GM21381 (cell line): ENCODE measurements around the gene SH2D6.
"Not testable (repeated sequence)": the region's sequence is repeated elsewhere in the genome, so short reads cannot be mapped to it uniquely, and the experiment has no call there.

Experiments used
- ATAC-seq: cut with Tn5 transposase; IDR thresholded peaks from one replicate; pipeline ENCODE4 v1.9.1; 2021; ENCODE audit warnings: mild to moderate bottlenecking, moderate library complexity; ENCODE audit not compliant: unreplicated experiment

The SH2D6 gene

DNA sequence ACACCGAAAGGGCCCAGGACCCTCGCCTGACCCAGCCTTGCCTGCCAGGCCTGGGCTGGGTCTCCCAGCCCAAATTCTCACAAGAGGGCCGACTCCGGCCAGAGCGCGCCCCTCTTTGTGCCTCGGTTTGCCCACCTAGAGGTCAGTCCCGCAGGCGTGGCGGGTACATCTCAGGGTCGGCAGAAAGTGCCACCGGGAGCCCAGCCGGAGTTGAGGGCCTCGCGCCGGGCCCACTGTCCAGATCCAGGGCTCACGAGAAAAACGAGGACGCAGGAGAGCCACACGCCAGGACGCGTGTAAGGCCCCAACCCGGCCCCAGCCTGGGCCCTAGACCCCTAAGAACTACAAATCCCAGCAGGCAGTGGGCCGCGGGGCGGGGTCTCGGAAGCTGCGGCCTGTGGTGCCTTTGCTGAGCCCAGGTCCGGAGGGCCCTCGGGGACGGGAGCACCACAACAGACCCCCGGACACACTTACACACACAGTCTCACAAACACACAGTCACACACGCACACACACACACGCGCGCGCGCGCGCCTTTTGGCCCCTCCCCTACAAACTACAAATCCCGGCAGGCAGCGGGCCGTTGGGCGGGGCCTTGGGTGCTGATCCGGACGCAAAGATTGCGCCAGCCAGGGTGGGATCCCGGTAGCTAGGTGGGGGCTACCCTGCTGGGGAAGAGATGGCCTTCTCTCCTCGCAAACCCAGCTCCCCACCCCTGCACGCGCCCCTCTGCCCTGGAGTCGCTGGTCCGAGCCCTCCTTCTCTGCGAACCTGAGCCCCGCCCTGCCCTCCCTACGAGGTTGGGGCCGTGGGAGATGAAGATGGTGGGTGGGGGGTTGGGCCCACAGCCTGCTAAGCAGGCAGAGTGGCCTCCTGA, at the start of gene SH2D6:
SH2D6 (plus strand) TSS at position 583 of the 877 bp plus-strand sequence. CDS start 10,752 bp downstream, outside the sequence.
- ATAC-seq: peak; percentile 73

DNA sequence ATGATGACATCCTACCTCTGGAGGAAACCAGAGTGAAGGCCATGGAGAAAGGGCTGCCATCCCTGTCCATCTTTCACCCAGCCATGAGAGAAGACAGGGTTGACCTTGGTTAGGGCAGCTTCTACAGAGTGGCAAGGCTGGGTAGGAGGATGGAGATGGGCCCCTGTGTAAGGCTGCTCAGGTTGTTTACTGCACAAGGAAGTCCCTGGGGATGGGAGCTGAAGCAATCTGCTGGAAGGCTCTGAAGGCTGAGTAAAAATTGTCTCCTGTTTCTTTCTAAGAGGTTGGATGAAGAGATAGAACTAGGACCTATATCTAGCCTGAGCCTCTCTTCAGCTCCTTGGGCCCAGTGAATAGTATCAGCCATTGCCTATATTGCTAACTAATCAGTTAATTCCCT, 49.6 kb upstream of the SH2D6 start:
- ATAC-seq: no peak

DNA sequence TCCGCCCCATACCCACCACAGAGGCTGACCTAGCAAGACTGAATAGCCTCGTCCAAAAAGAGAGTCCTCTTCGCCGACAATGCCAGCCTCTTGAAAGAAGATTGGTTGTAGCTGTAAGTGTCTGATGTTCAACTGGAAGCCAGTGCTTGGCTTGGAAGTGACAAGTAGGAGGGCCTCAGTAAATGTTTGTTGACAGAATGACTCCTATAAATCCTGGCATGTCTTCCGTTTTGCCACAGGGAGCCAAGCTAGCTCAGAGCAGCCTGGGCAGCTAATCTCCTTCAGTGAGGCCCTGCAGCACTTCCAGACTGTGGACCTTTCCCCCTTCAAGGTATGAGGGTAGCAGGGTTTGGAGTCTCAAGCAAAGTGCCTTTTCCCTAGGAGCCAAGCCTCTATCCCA, 49.0 kb upstream of the SH2D6 start:
- ATAC-seq: no peak

DNA sequence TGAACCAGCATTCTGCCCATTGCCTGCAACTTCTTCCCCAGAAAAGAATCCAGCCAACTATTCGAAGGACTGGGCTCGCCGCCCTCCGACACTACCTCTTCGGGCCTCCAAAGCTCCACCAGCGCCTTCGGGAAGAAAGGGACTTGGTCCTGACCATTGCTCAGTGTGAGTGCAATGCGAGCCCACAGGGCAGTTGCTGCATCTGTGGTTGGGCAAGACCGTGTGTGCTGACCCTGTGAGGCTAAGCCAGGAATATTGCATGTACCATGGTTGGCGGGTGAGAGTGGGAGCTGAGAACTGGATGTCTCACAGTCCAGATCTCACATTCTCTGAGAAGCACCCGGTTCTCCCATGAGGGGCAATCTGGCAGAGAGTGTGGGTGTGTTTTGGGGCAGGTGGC, 47.5 kb upstream of the SH2D6 start:
- ATAC-seq: no peak

DNA sequence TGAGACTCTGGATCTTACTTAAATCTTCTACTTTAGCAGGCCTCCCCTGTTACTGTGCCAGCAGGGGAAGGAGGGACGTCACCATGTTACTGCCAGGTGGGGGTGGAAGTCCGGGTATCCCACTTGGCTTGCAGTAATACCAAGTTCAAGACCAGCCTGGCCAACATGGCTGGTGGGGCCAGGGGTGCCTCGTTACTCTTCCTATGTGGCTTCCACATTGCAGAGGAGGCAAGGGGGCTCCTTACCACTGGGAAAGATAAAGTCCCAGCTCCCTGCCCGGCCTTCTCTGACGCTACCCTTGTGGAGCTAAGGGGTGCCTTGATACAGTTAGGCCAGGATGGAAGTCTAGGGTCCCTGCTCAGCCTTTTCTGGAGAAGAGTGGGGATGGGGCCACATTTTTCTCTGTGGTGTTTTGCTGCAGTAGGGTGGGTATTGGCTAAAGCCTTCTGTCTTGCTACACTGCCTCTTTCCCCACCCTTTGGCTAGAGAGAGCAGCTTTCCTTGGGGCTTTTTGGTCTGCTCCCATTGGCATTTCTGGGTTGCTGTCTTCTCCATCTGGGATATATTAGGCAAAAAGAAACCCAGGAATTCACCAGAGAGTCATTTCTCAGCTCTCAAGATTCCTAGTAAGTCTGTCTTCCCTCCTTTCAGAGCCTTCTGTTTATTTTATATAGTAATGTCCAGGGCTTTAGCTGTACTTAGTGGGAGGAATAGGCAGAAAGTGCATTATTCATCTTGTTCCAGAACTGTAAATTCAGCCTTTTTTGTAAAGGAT, 42.0 kb upstream of the SH2D6 start:
- ATAC-seq: no peak

DNA sequence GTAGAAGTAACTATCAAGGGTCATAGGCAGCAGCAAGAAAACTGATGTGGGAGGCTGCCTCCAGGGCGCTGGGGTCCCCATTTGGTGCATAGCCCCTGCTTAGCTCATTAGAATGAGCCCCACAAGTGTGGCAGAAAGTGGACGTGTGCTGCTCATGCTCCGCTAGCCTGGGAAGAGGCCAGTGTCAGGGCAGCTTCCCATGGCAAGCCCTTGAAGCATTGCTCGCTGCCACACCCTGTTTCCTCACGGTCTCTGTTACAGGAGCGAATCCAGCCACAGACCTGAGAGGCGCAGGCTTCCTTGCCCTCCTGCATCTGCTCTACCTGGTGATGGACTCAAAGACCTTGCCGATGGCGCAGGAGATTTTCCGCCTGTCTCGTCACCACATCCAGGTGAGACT, 41.4 kb upstream of the SH2D6 start:
- ATAC-seq: no peak

DNA sequence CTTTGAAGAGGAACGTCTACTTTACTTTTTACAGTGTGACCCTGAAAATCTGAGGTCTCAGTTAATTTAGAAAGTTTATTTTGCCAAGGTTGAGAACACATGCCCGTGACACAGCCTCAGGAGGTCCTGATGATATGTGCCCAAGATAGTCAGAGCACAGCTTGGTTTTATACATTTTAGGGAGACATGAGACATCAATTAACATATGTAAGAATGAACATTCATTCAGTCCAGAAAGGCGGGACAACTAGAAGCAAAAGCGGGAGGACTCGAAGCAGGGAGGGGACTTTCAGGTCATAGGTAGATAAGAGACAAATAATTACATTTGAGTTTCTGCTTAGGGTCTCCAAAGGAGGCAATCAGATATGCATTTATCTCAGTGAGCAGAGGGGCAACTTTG, 40.3 kb upstream of the SH2D6 start:
- ATAC-seq: no peak

DNA sequence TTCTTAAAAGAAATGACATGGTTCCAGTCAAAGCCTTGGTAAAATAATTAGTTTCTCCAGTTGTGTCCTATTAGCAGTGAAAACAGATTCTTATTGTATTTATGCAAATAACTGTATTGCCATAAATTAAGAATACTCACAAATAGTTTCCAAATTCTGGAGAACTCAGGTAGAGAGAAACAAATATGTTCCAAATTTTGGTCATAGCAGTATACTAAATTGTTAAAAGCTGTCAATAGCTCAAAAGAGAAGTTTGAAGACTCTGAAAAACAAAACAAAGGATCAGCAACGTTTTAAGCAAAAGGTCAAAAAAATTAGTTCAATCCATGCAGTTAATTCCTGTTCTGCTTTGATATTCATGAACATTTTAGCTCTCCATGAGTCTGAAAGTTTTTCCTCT, 38.5 kb upstream of the SH2D6 start:
- ATAC-seq: no peak

DNA sequence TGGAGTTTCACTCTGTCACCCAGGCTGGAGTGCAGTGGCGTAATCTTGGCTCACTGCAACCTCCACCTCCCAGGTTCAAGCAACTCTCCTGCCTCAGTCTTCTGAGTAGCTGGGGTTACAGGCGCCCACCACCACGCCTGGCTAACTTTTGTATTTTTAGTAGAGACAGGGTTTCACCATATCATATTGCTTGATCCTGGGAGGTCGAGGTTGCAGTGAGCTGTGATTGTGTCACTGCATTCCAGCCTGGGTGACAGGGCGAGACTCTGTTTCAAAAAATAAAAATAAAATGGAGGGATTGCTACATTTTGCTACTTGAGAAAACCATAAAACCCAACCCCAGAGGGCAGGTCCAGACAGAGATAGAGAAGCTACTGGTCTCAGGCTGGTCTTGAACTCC, 35.4 kb upstream of the SH2D6 start:
- not testable (repeated sequence) for ATAC-seq

DNA sequence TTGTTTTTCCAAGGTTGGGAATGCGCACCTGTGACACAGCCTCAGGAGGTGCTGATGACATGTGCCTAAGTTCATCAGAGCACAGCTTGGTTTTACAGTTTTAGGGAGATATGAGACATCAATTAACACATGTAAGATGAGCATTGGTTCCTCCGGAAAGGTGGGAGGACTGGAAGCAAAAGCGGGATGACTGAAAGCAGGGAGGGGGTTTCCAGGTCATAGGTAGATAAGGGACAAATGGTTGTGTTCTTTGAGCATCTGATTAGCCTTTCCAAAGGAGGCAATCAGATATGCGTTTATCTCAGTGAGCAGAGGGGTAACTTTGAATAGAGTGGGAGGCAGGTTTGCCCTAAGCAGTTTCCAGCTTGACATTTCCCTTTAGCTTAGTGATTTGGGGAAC, 34.7 kb upstream of the SH2D6 start:
- ATAC-seq: no peak

DNA sequence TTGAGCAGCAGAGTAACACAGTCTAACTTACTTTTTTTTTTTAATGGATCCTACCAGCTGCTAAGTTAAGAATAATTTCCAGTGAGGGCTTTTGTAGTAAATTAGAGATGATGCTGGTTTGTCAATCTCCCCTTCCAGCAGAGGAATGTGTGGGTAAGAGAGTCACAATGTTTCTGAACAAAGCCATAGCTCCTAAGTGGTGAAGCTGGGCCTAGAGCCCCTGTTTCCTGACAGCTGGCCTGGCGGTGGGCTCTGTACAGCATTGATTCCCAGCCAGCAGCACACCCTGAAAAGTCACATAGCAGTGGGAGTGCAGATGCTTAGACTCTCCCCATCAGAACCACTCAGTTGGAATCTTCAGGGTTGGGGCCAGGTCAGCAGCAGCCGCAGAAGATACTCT, 32.8 kb upstream of the SH2D6 start:
- ATAC-seq: no peak

DNA sequence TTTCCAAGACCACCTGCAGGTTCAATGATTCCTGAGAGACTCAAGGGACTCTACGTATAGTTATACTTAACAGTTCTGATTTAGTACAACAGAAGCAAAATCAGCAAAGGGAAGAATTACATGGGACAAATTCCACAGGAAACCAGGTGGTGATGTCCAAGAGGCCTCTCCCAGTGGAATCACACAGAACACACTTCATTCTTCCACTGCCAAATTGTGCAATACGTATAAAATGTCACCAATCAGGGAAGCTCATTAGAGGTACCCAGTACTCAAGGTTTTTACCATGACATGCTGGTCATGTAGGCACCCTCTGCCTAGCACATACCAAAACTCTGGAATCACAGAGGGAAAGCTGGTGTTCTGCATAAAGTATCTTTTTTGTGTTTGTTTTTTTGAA, 30.8 kb upstream of the SH2D6 start:
- no peak for ATAC-seq

DNA sequence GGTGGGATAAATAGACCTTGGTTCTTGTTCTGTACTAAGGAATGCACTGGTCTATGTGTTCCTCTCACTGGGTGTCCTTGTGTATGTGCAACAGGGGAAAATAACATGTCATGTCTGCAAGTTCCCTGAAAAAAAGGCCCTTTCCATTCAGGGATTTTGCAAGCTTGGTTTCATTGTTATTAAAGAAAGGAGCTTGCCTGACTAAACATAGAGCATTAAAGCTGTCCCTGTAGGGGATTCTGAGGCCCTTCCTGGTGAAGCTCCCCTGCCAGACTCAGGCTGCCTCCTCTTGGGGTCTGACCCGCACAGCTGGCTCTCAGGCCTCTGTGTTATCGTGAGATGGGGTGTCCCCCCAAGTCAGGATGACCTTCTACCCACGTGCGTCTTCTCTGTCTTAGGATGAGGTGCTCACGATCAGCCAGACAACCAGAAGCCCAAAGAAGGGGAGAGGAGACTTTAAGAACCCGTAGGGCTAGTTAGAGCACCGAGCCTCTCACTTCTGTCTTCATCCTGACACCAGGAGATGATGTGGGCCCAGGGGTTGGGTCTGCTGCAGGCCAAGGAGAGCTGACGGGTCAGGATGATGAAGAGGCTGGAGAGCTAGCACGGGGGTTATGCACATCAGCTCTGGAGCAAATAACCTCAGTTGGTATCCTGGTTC, 29.5 kb upstream of the SH2D6 start:
- ATAC-seq: no peak

DNA sequence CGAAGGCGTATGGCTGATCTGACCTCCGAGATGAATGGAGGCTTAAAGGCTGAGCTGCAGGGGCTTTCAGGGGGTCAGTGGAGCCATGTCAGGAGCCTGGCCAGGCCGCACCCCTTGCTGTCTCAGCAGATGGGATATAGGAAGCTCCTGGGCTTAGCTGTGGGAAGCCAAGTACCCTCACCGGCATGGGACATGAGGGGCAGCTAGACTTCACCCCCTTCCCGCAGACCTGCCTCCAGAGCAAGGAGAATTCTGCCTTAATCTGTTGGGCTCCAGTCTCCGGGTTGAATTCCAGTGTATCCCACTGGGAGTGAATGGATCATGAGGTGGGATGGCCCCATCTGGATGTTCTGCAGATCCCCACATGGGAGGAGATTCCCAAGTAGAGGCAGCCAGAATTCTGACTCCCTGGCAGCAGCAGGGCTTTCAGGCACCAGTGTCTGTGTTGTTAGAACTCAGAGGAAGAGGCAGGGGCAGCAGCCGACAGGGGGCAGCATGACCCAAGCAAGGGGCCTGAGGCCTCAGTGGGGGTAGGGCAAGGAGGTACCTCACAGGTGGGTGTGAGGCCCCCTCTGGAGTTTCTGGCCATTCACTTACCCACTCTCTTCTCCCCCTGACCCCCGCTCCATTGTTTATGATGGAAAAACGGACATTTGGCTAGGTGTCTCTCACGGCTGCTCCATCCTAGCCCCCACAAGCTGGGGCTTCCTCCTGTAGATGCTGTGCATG, 27.4 kb upstream of the SH2D6 start:
- ATAC-seq: no peak

DNA sequence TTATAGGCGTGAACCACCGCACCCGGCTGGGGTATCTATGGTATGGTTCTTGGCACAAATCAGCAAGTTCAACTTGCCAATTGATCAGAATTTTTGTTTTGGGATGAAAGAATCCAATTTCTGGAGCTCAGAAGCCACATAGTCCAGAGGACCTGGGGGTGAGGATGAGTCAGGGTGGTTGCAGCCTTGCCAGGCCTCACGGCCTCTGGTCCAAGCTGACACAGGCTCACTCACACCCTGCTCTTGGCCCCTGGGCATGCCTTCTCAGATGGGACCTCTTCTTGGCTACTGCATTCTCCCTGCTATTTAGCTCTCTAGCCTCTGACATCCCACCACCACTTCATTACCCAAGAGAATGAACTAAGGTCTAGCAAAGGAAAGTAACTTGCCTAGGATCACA, 24.7 kb upstream of the SH2D6 start:
- ATAC-seq: no peak

DNA sequence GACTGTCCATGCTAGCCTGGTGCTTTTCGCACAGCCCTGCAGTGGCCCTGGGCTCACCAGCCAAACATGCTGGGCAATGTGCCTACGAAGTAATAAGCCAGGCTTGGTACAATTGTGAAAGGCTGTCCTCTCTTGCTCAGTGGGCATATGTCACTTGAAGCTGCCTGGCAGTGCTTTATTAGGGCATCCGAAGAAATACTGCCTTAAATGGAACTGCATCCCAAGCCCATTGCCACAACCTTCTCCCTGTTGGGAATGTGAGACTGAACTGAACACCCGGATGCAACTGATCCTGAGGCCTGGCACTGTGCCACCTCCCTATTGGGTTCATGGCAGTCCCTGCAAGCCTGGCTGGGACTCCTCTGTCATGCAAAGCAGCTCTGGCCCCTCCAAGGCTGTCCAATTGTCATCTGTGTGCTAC, 24.2 kb upstream of the SH2D6 start:
- no peak for ATAC-seq

DNA sequence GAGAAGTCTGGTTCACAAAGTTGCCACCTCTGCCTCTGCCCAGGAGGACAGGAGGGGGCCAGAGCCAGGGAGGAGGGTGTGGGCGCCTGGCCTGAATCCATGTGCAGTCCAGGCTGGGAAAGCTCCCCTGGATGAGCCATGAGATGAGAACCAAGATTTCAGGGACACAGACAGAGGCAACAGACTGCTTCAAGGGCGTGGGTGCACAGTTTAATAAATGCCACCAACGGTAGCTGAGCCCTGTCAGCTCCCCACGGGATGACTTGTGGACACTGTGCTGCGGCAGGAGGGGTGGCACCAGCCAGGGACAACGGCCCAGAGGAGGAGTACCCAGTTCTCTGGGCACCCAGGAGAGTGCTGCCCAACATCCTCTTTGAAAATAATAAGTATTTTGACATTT, 23.5 kb upstream of the SH2D6 start:
- ATAC-seq: no peak

DNA sequence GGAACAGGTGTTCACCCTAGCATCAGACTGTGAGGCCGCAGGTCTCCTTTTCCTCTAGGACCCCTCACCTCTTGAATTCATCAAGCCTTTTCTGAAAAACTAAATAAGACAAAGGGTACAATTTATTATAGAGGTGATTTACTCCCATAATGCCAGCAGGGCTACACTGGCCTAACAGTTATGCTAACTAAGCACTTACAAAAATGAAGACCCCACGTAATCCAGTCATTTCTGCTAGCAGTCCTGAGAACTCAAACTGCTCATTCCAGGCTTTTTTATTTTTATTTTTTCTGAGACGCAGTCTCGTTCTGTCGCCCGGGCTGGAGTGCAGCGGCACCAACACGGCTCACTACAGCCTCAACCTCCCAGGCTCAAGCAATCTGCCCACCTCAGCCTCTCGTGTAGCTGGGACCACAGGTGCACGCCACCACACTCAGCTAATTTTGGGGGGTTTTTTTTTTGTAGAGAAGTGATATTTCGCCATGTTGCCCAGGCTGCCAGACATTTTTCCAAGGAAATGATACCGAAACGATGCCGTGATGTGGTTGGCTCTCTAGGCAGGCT, 22.5 kb upstream of the SH2D6 start:
- ATAC-seq: no peak

DNA sequence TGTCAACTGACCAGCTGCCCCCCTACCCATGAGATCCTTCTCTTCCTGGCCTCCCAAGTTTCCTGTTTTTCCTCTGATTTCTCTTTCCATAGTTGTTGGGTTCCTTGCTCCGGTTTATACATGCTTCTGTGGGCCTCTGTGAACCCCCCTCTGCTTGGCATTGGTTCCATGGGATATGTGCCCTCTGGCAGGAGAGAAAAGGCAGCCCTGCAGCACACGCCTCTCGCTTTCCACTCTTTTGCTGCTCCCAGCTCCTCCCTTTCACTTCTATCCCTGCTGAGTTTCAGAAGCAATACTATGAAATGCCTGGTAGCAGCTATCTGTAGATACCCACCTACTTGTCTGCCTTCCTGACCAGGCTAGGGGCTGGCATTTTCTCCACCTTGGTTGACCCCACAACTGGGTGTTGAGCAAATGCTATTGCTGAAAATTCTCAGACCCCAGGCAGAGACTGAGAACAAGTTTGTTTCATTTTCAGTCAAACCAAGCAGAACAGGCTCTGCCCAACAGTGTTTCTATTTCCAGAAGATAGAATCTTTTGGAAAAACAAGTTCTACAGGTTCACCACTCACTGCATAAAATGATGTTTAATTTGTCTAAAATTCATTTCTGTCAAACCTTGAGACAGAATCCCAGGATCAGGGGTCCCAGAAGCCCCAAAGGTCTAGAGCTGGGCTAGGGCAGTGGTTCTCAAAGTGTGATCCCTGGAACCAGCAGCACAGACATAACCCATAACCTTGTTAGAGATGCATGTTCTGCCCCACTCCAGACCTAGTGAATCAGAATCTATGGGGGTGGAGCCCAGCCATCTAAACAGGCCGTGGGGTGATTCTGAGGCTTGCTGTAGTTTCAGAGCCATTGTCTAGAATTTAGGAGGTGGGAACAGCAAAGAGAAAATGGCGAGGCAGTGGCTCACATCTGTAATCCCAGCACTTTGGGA, 21.7 kb upstream of the SH2D6 start:
- ATAC-seq: no peak

DNA sequence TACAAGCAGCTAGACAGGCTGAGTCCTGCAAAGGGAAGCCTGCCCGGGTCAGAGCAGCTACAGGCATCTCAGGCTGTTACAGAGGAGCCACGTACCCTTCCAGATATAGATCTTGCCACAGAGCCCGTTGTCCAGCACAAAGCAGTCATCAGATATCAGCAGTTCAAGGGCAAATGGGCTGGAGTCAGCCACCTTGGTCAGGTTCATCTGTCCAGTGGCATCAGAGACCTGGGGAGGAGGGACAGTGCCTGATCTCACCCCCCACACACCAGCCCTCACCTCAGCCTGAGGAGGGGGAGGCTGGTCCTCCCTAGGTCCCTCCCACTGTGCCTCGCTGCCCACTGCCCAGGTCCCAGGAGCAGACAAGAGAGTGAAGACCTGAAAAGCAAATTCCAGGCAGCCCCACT, 20.6 kb upstream of the SH2D6 start:
- ATAC-seq: no peak
